ENCODE results near the gene OR2W1. TPM values are rescaled to one million over a fixed set of nuclear protein-coding genes. Genes with fewer than 3 reads are reported as not detected.

Gene OR2W1
- not detected in 2 replicates for total RNA-seq

GRCh38 chr6:29045075-29045474, at the start of gene OR2W1:
Gene OR2W1 (minus strand): TSS chr6:29045175. CDS start chr6:29045175, 0 bp downstream.

GRCh38 chr6:29087213-29087612, 42.2 kb upstream of the OR2W1 start, which contains the start of gene OR2B3:
Gene OR2B3 (minus strand): TSS chr6:29087313. CDS start chr6:29087248, 65 bp downstream.

GRCh38 chr6:29005183-29005885, 39.6 kb downstream of the OR2W1 start, which contains the start of gene ZNF311:
Gene ZNF311 (minus strand): TSS chr6:29005315. CDS start chr6:29003954, 1,361 bp downstream.

Other genes starting within 250 kb of the OR2W1 start
- gene TRIM27, start 121.2 kb downstream of the OR2W1 start, total RNA-seq: 46.5 and 53.0 TPM in 2 replicates
- 0.67 and 0.74 TPM in 2 replicates for gene ZNF311, start 39.9 kb downstream of the OR2W1 start, total RNA-seq
- not detected in 2 replicates for gene OR2B3, start 42.1 kb upstream of the OR2W1 start, total RNA-seq
- not detected in 2 replicates for gene OR2J1, start 54.3 kb upstream of the OR2W1 start, total RNA-seq
- not detected in 2 replicates for gene OR2J3, start 62.9 kb upstream of the OR2W1 start, total RNA-seq
- not detected in 2 replicates for gene OR2J2, start 125.7 kb upstream of the OR2W1 start, total RNA-seq